Upper lobe of left lung (tissue), 6 donors: ENCODE results near the gene MT1E. TPM values are rescaled to one million over a fixed set of nuclear protein-coding genes. Genes with fewer than 3 reads are reported as not detected.
"Not testable (repeated sequence)": the region's sequence is repeated elsewhere in the genome, so short reads cannot be mapped to it uniquely, and the experiment has no call there.

Experiments
- ATAC-seq, 2 donors: fragments of 200-7000 bp; cut with Tn5 transposase; one replicate each; pipeline ENCODE4 v1.9.1; 2022; ENCODE audit warnings: mild to moderate bottlenecking in 2 of 2, moderate library complexity in 2 of 2; ENCODE audit not compliant: low FRiP score in 2 of 2
- DNase-seq, 2 donors: peaks; one replicate each; pipeline ENCODE4 v3.0.0-alpha.2; 2019 to 2020
- H3K27ac ChIP-seq, 4 donors: fragments of 200-600 bp; sonication (generic); one replicate each; pipeline ENCODE4 v1.5.1; 2016 to 2019
- H3K27me3 ChIP-seq, 4 donors: fragments of 200-600 bp; sonication (generic); one replicate each; pipeline ENCODE4 v1.5.1; 2017 to 2019
- H3K36me3 ChIP-seq, 4 donors: fragments of 200-600 bp; sonication (generic); one replicate each; pipeline ENCODE4 v1.5.1; 2016 to 2019
- H3K4me1 ChIP-seq, 4 donors: fragments of 200-600 bp; sonication (generic); one replicate each; pipeline ENCODE4 v1.5.1; 2018 to 2019
- H3K4me3 ChIP-seq, 4 donors: fragments of 200-600 bp; sonication (generic); one replicate each; pipeline ENCODE4 v1.5.1; 2017 to 2019; ENCODE audit warnings: mild to moderate bottlenecking in 2 of 4, moderate library complexity in 1 of 4
- H3K9me3 ChIP-seq, 4 donors: fragments of 200-600 bp; sonication (generic); one replicate each; pipeline ENCODE4 v1.5.1; 2018 to 2019
- EP300 ChIP-seq, 4 donors: sonication (generic); formaldehyde crosslinking; IDR thresholded peaks; one replicate each; pipeline ENCODE4 v1.5.1; 2017; ENCODE audit warnings: antibody characterized with exemption in 4 of 4, control low read depth in 2 of 4
- POLR2A ChIP-seq, 4 donors: fragments of 450-650 bp; IDR thresholded peaks; one replicate each; pipeline ENCODE4 v1.5.1; 2016 to 2017; ENCODE audit warnings: antibody characterized with exemption in 4 of 4, mild to moderate bottlenecking in 2 of 4
- POLR2AphosphoS5 ChIP-seq, 2 donors: sonication (generic); formaldehyde crosslinking; IDR thresholded peaks; one replicate each; pipeline ENCODE4 v1.5.1; 2017; ENCODE audit warnings: antibody characterized with exemption in 2 of 2
- WGBS, 2 donors: methylation state at CpG; one replicate each; pipeline ENCODE4 v1.1.5; 2017 to 2018; 5-methylcytosine and 5-hydroxymethylcytosine counted together
- total RNA-seq, 6 donors: library from RNA; depleted of rRNA in 4 of 6; stranded (reverse); fragments of >200 nt in 4 of 6; gene quantifications; one replicate each; pipeline versions ENCODE4 v1.1.0 to v1.2.1, GENCODE V29; 2016 to 2021
- TF ChIP-seq, protein P1 (sequence below), 6 experiments: fragments of 450-650 bp in 4 of 6; fragments of 200-600 bp in 2 of 6; sonication (generic) in 2 of 6; IDR thresholded peaks; one replicate each; pipeline ENCODE4 v1.5.1; 2016 to 2019; ENCODE audit warnings: antibody characterized with exemption in 6 of 6
- donor health status: DM: no; HTN: no; CAD: no; lungs with moderate emphysema.
- donor health status: DM: no; HTN: yes; CAD: no; lungs with severe emphysema.

The MT1E gene
- total RNA-seq, 6 donors from 2014 or later: 72.3 to 546 (median 187) TPM

DNA sequence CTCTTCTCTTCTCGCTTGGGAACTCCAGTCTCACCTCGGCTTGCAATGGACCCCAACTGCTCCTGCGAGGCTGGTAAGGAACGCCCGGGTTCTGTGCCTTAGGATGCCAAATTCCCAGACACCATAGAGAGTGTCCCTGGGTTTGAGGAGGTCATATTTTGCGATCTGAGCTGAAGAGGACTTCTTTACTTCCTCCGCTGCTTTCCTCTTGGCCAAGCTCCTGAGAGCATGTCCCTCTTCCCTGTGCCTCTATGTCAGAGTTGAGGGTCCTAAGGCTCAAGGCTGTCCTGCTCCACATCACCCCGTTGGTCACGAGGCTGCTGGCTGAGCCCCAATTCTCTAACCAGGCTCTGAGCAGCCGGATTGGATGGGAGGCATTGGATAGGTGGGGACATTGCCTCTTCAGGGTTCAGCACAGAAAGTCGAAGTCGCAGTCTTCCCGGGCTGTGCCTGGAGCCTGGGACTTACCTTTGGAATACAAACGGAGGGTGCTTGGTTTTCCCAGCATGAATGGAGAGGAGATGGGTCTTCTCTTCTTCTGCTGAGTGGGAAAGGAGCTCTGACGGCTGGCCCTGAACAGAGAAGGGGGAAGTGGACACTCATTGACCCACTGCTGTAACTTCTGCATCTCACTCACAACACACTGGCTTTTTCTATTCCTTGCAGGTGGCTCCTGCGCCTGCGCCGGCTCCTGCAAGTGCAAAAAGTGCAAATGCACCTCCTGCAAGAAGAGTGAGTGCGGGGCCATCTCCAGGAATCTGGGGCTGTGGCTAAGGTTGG, 44.4 kb downstream of the MT1E start:
- H3K9me3 ChIP-seq: no peaks in the 10 kb centered on the region
- DNase-seq (no peak), ATAC-seq (no peak)
- H3K4me1 ChIP-seq: peaks cover 10 to 19% (median 16%) of the 10 kb centered on the region in 4 donors
- no peaks in the 10 kb centered on the region for H3K36me3 ChIP-seq
- peaks cover 0 to 21% (median 8%) of the 10 kb centered on the region in 4 donors for H3K27me3 ChIP-seq
- no peak overlapping the region for H3K4me3 ChIP-seq
- TF ChIP-seq POLR2A (IDR thresholded peaks at IDR 0.05) (no peak), POLR2AphosphoS5 (IDR thresholded peaks at IDR 0.05) (no peak), EP300 (IDR thresholded peaks at IDR 0.05) (no peak)
- TF ChIP-seq, protein P1, sequence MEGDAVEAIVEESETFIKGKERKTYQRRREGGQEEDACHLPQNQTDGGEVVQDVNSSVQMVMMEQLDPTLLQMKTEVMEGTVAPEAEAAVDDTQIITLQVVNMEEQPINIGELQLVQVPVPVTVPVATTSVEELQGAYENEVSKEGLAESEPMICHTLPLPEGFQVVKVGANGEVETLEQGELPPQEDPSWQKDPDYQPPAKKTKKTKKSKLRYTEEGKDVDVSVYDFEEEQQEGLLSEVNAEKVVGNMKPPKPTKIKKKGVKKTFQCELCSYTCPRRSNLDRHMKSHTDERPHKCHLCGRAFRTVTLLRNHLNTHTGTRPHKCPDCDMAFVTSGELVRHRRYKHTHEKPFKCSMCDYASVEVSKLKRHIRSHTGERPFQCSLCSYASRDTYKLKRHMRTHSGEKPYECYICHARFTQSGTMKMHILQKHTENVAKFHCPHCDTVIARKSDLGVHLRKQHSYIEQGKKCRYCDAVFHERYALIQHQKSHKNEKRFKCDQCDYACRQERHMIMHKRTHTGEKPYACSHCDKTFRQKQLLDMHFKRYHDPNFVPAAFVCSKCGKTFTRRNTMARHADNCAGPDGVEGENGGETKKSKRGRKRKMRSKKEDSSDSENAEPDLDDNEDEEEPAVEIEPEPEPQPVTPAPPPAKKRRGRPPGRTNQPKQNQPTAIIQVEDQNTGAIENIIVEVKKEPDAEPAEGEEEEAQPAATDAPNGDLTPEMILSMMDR (IDR thresholded peaks at IDR 0.05): no peak
- 20 to 36% methylated on average over 13 to 19 of the region's 19 CpGs for WGBS, 2 donors
- no peak overlapping the region for H3K27ac ChIP-seq

DNA sequence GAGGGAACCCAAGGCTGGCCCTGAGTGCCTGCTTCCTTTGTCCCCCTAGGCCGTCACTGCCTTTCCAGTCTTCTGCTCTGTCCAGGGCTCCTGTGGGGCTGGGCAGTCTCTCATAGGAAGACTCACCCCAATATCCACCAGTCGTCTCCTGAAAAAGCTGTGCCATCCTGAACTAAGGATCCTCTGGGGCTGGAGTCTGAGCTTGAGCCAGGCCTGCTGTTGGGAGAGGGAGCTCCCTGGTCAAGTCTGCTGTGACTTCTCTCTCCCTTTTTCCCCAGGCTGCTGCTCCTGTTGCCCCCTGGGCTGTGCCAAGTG, 45.0 kb downstream of the MT1E start:
- Histone ChIP-seq H3K4me3 (no peak overlapping the region), H3K27me3 (peaks cover 0 to 22% (median 10%) of the 10 kb centered on the region in 4 donors), H3K27ac (no peak overlapping the region), H3K9me3 (no peaks in the 10 kb centered on the region), H3K4me1 (peaks cover 10 to 20% (median 19%) of the 10 kb centered on the region in 4 donors), H3K36me3 (no peaks in the 10 kb centered on the region)
- WGBS, 2 donors: 79 to 83% methylated on average over 2 of the region's 2 CpGs
- TF ChIP-seq, protein P1 (IDR thresholded peaks at IDR 0.05): no peak
- TF ChIP-seq POLR2A (IDR thresholded peaks at IDR 0.05) (no peak), POLR2AphosphoS5 (IDR thresholded peaks at IDR 0.05) (no peak), EP300 (IDR thresholded peaks at IDR 0.05) (no peak)
- DNase-seq (no peak), ATAC-seq (no peak)

GRCh38 chr16:56671691-56672090, 46.1 kb downstream of the MT1E start:
- H3K4me3 ChIP-seq, H3K36me3 ChIP-seq, ATAC-seq, H3K9me3 ChIP-seq, H3K27ac ChIP-seq, DNase-seq: not testable (repeated sequence)
- H3K4me1 ChIP-seq: peaks cover 10 to 28% (median 25%) of the 10 kb centered on the region in 4 donors
- WGBS, 2 donors: 43 to 59% methylated on average over 2 of the region's 2 CpGs
- H3K27me3 ChIP-seq: peaks cover 0 to 27% (median 11%) of the 10 kb centered on the region in 4 donors

DNA sequence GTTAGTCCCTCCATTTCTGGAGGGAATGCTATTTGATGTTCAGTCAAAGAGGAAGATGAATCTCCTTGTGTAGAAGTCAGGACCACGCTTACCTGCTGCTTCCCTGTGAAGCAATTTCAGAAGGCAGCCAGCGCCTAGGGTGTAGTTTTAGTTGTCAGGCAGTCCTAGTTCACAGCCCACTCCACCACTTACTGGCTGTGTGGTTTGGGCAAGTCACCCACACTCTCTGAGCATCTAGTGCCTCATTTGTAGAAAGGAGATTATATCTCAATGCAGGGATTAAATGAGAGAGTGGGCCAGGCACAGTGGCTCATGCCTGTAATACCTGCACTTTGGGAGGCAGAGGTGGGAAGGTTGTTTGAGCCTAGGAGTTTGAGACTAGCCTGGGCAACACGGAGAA, 46.6 kb downstream of the MT1E start:
- ATAC-seq, DNase-seq, H3K36me3 ChIP-seq, H3K4me3 ChIP-seq, H3K9me3 ChIP-seq, H3K27ac ChIP-seq: not testable (repeated sequence)
- Histone ChIP-seq H3K4me1 (peaks cover 10 to 28% (median 25%) of the 10 kb centered on the region in 4 donors), H3K27me3 (peaks cover 0 to 27% (median 11%) of the 10 kb centered on the region in 4 donors)
- 79 to 91% methylated on average over 3 of the region's 3 CpGs for WGBS, 2 donors

GRCh38 chr16:56672761-56673536, 47.4 kb downstream of the MT1E start:
- no peak for DNase-seq
- peaks cover 0 to 25% (median 10%) of the 10 kb centered on the region in 4 donors for H3K27me3 ChIP-seq
- ATAC-seq: no peak
- H3K36me3 ChIP-seq: no peaks in the 10 kb centered on the region
- H3K27ac ChIP-seq: no peak overlapping the region
- peaks cover 8 to 25% (median 20%) of the 10 kb centered on the region in 4 donors for H3K4me1 ChIP-seq
- no peaks in the 10 kb centered on the region for H3K9me3 ChIP-seq
- H3K4me3 ChIP-seq: no peak overlapping the region
- TF ChIP-seq EP300 (IDR thresholded peaks at IDR 0.05) (no peak), POLR2AphosphoS5 (IDR thresholded peaks at IDR 0.05) (no peak), POLR2A (IDR thresholded peaks at IDR 0.05) (no peak)
- TF ChIP-seq, protein P1 (IDR thresholded peaks at IDR 0.05): no peak
- WGBS, 2 donors: 76 to 84% methylated on average over 9 to 11 of the region's 11 CpGs
